Muscle layer of colon (tissue), 2 donors: ENCODE measurements around the gene NISCH.

Experiments used
- H3K27ac ChIP-seq: one replicate; pipeline ENCODE4 v1.7.0; 2013; ENCODE audit warnings: low read depth, mild to moderate bottlenecking, low read length, moderate library complexity
- H3K27me3 ChIP-seq, 2 donors: one replicate each; pipeline ENCODE4 v1.7.0; 2013; ENCODE audit warnings: low read length in 2 of 2, mild to moderate bottlenecking in 2 of 2; ENCODE audit not compliant: insufficient read depth in 2 of 2, control insufficient read depth in 1 of 2
- H3K36me3 ChIP-seq: one replicate; pipeline ENCODE4 v1.7.0; 2013; ENCODE audit warnings: mild to moderate bottlenecking, low read length; ENCODE audit not compliant: insufficient read depth
- H3K4me1 ChIP-seq: one replicate; pipeline ENCODE4 v1.7.0; 2013; ENCODE audit warnings: mild to moderate bottlenecking, low read length; ENCODE audit not compliant: insufficient read depth
- H3K4me3 ChIP-seq, 2 donors: one replicate each; pipeline ENCODE4 v1.7.0; 2013; ENCODE audit warnings: low read length in 2 of 2, low read depth in 1 of 2, mild to moderate bottlenecking in 1 of 2, moderate library complexity in 1 of 2
- H3K9ac ChIP-seq: one replicate; pipeline ENCODE4 v1.7.0; 2013; ENCODE audit warnings: low read length
- H3K9me3 ChIP-seq: one replicate; pipeline ENCODE4 v1.7.0; 2013; ENCODE audit warnings: mild to moderate bottlenecking, low read length
- donor health status: abdominal sarcoma.
- donor health status: Adenocarcinoma of cecum.

The NISCH gene

DNA sequence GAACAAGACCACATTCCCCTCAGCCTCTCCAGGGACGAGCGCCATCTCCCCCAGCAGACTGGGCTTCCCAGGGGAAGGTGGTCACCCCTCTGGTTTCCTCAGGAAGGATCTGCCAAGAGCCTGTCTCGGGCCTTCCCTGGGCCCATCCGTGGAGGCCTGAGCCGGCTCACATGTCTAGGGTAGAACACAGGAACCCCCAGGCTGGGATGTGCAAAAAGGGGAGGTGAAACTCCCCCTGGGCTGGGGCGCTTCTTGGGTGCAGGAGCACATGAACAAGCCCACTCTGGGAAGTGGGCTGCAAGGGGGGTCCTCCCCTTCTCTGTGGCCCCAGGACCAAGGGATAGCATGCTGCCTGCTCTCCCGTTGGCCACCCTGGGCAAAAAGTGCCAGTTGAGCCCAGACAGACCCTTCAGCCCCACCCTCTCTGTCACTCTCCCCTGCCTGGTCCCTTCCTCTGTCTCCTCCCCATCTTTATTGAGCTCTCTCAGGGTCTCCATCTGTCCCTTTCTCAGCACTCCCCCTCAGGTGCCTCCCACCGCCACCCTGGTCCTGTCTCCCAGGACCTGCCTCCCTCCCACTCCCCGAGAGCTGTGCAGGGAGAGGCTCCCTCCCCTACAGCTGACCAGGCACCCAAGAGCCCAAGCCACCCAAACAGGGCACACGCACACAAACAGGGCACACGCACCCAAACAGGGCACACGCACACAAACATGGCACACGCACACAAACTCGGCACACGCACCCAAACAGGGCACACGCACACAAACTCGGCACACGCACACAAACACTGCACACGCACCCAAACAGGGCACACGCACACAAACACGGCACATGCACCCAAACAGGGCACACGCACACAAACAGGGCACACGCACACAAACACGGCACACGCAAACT, 11.4 kb upstream of the NISCH start:
- H3K4me1 ChIP-seq, result peaks cover 13% of the 10 kb centered on the region
- no peak overlapping the region for H3K27ac ChIP-seq

DNA sequence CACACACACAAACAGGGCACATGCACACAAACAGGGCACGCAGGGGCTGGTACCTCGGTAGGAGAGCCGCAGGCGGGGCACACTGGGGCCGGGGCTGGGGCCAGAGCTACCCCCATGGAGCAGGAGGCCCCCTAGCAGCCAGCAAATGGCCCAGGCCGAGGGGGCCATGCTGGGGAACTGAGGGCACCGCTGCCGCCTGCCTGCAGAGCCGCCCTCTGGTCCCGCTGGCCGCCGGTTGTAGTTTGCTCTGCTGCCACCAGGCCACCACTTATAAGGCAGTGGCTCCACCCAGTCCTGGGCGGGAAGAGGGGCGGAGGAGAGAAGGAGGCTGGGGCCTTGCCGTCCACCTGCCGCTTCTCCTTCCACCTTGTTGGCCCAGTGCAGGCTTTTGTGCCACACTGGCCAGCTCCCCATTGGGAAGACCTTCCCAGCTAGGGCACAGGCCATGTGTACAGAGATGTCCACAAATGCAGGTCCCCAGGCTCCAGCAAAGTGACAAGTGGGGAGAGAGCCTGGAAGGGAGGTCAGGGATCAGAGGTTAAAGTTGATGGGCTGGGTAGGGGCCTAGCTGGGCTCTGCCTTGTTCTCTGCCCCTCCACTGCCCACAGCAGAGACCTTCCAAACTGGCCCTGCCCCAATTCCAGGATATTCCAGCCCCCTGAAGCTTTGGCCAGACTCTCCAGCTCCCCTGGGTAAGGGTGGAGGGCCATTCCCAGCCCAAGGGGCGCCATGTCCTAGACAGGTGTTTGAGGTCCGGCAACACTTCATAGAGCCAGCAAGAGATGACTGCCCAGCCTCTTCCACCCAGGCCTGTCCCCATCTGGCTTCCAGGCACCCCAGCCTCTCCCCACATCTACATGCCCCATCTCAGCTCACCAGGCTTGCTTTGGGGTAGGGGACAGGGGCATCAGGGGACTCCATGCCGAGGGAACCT, 10.3 kb upstream of the NISCH start, which contains the start of gene SEMA3G:
Gene SEMA3G (minus strand): TSS at position 244 of the 934 bp plus-strand sequence. CDS start 76 bp downstream, at position 168.
- Histone ChIP-seq H3K4me3 (no peak within 1 kb of the TSS), H3K27ac (no peak within 1 kb of the TSS)

More for the DNA sequence above, 11.4 kb upstream of the NISCH start:
- no peak overlapping the region for H3K9ac ChIP-seq
- H3K36me3 ChIP-seq, result no peaks in the 10 kb centered on the region
- H3K27me3 ChIP-seq, result no peaks in the 10 kb centered on the region
- H3K4me3 ChIP-seq, result no peak overlapping the region
- H3K9me3 ChIP-seq, result no peaks in the 10 kb centered on the region

DNA sequence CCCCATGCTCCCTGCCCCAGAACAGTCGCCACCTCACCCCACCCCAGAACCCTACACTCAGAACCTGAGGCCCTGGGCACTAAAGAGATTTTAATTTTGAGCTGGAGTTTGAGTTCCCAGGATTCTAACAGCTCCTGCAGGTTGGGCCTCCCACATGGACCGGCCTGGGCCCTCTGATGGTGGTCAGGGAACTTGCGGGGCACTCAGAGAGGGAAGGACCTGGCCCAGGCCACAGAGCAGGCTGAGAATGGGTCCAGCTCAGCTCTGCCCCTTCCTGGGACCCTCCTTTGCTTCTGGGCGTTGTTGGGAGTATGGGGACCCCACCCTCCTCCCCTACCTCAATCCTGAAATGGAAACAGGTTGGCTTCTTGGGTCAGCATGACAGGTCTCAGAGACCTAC, 9.4 kb upstream of the NISCH start:
- Histone ChIP-seq H3K4me3 (no peak overlapping the region), H3K27me3 (no peaks in the 10 kb centered on the region), H3K36me3 (no peaks in the 10 kb centered on the region), H3K4me1 (peaks cover 13% of the 10 kb centered on the region), H3K9ac (no peak overlapping the region), H3K27ac (no peak overlapping the region), H3K9me3 (no peaks in the 10 kb centered on the region)

More for the DNA sequence above, 10.3 kb upstream of the NISCH start, which contains the start of gene SEMA3G:
- Histone ChIP-seq H3K36me3 (no peaks in the 10 kb centered on the region), H3K4me1 (peaks cover 13% of the 10 kb centered on the region), H3K9ac (no peak within 1 kb of the TSS), H3K9me3 (no peaks in the 10 kb centered on the region), H3K27me3 (no peaks in the 10 kb centered on the region)

DNA sequence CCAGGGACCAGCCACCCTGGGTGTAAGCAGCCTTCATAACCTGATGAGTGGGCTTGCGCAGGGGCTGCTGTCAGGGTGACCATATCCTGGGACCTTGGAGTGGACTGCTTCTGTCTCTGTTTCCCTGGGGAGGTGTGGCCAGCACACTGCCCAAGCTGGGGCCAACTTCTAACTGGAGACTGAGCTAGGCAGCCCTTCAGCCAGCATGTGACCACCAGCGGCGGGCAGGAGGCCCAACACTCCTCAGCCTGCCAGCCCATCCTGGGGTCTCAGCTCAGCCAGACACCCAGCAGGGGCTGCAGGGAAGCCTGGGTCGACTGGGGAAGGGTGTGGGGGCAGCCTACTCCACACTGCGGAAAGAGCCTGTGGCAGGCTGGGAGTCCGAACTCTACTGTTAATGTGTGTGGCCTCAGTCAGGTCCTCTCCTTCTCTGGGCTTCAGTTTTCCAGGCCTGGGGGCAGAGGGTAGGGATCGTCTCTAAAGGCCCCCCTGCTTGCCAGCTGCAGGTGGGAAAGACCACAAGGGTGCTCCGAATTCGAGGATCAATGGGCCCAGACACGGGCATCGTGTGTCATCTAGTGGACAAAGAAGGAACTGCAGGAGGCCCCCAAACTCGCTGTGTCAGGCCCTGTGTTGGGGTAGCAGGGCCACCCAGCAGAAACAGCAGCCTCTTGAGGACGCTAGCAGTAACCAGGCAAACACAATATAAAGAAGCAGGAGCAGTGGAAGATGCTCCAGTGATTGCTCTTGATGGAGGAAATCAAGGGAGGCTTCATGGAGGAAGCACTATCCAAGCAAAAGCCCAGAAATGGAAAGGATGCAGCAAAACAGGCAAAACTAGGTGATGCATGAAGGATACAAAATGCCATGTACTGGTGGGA, 8.5 kb upstream of the NISCH start:
- no peak overlapping the region for H3K27ac ChIP-seq
- no peak overlapping the region for H3K9ac ChIP-seq
- peaks cover 13% of the 10 kb centered on the region for H3K4me1 ChIP-seq
- H3K27me3 ChIP-seq, result no peaks in the 10 kb centered on the region
- no peaks in the 10 kb centered on the region for H3K9me3 ChIP-seq
- no peak overlapping the region for H3K4me3 ChIP-seq
- no peaks in the 10 kb centered on the region for H3K36me3 ChIP-seq

DNA sequence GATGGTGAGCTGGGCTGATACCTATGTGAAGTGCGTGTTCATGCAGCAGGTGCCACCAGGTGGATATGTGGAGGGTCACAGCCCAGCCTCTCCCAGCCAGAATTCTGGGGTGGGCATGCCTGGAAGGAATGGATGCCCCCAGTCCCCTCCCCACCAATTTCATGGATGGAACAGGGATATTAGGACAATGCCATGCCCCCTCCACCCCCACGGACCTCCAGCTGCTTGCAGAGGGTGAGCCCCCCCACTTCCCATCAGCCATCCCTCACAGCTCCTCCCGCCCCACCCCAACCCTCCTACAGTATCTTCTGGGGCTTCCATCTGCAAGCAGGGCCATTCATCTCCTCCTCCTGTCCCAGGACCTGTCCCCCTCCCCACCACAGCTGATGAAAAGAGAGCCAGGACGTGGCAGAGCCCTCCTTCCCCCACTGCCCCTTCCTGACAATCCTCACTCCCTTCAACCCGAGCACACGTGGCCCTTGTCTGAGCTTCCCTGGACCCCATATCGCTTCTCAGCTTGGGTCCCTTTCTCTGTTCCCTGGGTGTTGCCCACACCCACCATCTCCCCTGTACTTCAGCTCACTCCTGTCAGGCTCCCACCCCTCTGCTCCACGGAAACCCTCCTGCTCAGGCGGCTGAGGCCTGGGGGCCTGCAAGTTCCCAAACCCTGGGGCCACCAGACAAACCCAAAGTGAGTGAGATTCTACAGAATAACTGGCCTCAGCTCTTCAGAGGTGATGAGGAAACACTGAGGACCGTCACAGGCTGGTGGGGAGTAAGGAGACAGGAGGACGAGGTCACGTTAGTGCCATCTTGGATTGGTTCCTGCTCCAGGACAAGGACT, 7.7 kb upstream of the NISCH start:
- H3K4me3 ChIP-seq, result no peak overlapping the region
- no peaks in the 10 kb centered on the region for H3K9me3 ChIP-seq
- peaks cover 13% of the 10 kb centered on the region for H3K4me1 ChIP-seq
- no peak overlapping the region for H3K9ac ChIP-seq
- no peaks in the 10 kb centered on the region for H3K36me3 ChIP-seq
- no peaks in the 10 kb centered on the region for H3K27me3 ChIP-seq
- H3K27ac ChIP-seq, result no peak overlapping the region

DNA sequence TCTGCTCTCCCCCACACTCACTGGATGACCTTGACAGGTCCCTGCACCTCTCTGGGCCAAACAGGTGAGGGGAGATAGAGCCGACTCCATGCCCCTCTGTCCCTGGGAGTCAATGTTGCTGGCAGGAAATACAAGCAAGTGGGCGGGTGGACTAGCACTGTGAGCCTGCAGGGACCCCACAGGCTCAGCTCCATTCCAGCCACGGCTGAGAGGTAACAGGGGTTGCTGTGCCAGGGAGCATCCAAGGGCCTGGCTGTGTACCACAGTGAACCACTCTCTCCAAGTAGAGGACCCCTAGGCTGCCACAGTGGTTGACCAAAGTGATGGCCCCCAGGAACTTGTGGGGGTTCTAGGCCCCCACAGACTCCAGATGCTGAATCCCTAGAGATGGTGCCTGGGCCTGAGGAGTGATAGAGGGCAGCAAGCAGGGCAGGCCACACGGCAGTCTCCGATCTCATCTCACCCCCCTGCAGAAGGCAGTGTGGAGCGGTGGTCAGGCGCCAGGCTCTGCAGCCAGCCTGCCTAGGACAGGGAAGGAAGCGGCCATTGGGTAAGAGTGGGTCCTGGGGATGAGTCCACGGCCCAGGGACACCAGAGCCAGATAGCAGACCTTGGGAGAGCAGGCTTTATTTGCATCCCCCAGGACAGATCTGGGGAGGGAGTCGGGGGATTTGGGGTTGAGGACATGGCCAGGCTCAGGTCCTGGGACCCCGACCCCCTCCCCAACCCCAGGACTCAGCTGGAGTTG, 4.7 kb upstream of the NISCH start:
- Histone ChIP-seq H3K9me3 (no peaks in the 10 kb centered on the region), H3K4me3 (no peak overlapping the region), H3K4me1 (peaks cover 16% of the 10 kb centered on the region), H3K27me3 (no peaks in the 10 kb centered on the region), H3K9ac (no peak overlapping the region), H3K27ac (no peak overlapping the region), H3K36me3 (no peaks in the 10 kb centered on the region)

DNA sequence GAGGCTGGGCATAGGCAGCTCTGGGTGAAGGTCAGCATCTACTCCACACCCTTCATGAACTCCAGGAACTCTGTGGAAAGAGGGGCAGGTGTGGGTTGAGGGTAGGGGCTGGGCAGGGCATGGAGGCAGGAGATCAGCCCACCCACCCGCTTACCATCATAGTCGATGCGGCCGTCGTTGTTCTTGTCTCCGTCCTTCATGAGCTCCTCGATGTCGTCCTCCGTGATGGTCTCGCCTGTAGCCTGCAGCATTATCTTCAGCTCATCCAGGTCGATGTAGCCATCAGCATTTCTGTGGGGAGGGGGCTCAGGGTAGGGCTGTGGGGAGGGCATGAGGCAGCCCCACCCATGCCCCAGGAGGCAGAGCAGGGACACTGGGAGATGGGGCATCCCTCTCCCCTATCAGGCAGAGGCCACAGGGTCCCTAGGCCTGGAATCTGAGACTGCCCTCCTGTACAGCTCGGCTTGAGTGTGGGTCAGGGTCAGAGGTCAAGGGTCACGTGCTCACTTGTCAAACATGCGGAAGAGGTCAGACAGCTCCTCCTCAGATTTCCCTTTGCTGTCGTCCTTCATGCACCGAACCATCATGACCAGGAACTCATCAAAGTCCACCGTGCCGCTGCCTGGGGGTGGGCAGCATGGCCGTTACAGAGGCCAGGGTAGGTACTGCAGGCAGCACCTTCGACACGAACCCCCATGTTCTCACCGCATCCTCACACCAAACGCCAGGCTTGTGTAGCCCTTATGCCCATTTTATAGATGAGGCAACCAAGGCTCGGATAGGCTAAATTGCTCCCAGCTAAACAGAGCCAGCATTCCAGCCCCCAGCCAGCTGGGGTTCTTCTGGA, 3.9 kb upstream of the NISCH start:
- H3K4me3 ChIP-seq, result no peak overlapping the region
- H3K27me3 ChIP-seq, result no peaks in the 10 kb centered on the region
- no peaks in the 10 kb centered on the region for H3K9me3 ChIP-seq
- no peak overlapping the region for H3K27ac ChIP-seq
- peaks cover 19% of the 10 kb centered on the region for H3K4me1 ChIP-seq
- no peaks in the 10 kb centered on the region for H3K36me3 ChIP-seq
- no peak overlapping the region for H3K9ac ChIP-seq

DNA sequence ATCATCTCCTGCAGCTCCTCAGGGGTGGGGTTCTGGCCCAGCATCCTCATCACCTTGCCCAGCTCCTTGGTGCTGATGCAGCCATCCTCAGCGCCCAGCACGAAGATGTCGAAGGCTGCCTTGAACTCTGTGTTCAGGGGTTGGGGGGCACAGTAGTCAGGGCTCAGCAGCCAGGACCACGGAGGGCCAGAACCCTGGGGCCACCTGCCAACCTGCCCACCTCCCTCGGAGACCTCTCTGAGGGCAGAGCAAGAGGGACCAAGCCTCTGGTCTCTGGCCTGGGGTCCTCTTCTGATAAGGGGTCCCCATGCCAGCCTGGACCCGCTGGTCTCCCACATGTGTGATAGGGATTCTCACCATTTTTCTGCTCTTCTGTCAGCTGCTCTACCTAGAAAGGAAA, 3.3 kb upstream of the NISCH start:
- Histone ChIP-seq H3K4me3 (no peak overlapping the region), H3K27me3 (no peaks in the 10 kb centered on the region), H3K27ac (no peak overlapping the region), H3K9ac (no peak overlapping the region), H3K4me1 (peaks cover 21% of the 10 kb centered on the region), H3K9me3 (no peaks in the 10 kb centered on the region), H3K36me3 (no peaks in the 10 kb centered on the region)

DNA sequence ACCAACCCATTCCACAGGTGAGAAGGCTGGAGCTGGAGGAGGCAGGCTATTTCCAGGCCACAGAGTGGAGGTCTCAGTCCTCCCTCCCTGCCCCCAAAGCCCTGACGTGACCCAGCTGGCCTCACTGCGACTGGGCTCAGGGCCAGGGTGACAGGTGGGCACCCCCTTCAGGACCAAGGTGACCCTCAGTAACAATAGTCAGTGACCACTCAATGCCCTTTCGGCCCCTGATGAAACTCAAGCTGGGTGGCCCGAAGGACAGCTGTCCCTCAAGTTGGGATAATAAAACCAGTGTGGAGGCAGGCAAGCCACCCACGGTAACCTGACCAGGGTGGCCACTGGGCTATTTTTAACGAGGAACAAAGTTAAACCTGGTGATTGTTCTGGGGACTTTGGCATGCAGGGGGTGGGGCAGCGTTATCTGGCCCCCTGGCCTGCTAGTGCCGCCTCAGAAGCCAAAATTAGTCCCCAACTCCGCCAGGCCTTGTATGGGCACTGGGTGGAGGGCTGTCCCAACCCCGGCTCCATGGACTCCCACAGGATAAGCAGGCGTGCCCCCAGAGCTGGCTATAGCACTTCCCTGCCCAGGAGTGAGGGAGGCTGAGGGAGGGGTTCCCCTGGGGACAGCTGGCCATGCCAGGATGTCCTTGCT, 2.7 kb upstream of the NISCH start:
- Histone ChIP-seq H3K9ac (no peak overlapping the region), H3K27ac (no peak overlapping the region), H3K36me3 (peaks cover 4% of the 10 kb centered on the region)

More for the DNA sequence above, 2.7 kb upstream of the NISCH start:
- Histone ChIP-seq H3K4me1 (peaks cover 24% of the 10 kb centered on the region), H3K4me3 (no peak overlapping the region), H3K27me3 (no peaks in the 10 kb centered on the region), H3K9me3 (no peaks in the 10 kb centered on the region)
